OCI-LY7 (cell line): ENCODE measurements around the gene ANKDD1B. TPM values are rescaled to one million over a fixed set of nuclear protein-coding genes. Genes with fewer than 3 reads are reported as not detected.

Source experiments
- BruUV-seq: library from RNA; stranded (reverse); fragments of 400-500 nt; replicated peaks from 2 replicates; lab custom pipeline; 2021; lab: Mats Ljungman, UMichigan
- CTCF ChIA-PET: fragments of 300-600 bp; sonication (Branson Sonifier 250); formaldehyde crosslinking; loops from one replicate; lab custom pipeline; 2022; ENCODE audit warnings: antibody characterized with exemption; ENCODE audit not compliant: unreplicated experiment; lab: Charles Lee
- POLR2A ChIA-PET: fragments of 300-600 bp; sonication (Branson Sonifier 250); formaldehyde crosslinking; loops from one replicate; lab custom pipeline; 2022; ENCODE audit warnings: antibody characterized with exemption; lab: Charles Lee
- DNase-seq: peaks from one replicate; pipeline ENCODE4 v3.0.0-alpha.2; 2015; ENCODE audit warnings: low spot score
- H2AFZ ChIP-seq: fragments of 200-600 bp; sonication (generic), shearing (Covaris generic); 2 replicates; pipeline ENCODE4 v1.6.1; 2014; ENCODE audit warnings: mild to moderate bottlenecking, antibody characterized with exemption, low read length, moderate library complexity
- H3K27ac ChIP-seq: fragments of 200-600 bp; sonication (generic); 2 replicates; pipeline ENCODE4 v1.5.1; 2014; ENCODE audit warnings: mixed run types, low read depth, mild to moderate bottlenecking, moderate library complexity, low read length, inconsistent platforms; ENCODE audit not compliant: poor library complexity, severe bottlenecking
- H3K36me3 ChIP-seq: fragments of 200-600 bp; sonication (generic); 2 replicates; pipeline ENCODE4 v1.6.1; 2014; ENCODE audit warnings: mild to moderate bottlenecking, antibody characterized with exemption, low read length, moderate library complexity, mixed read lengths; ENCODE audit not compliant: insufficient read depth
- H3K4me1 ChIP-seq: fragments of 200-600 bp; sonication (generic); 2 replicates; pipeline ENCODE4 v1.5.1; 2014; ENCODE audit warnings: mild to moderate bottlenecking, low read length; ENCODE audit not compliant: insufficient read depth, poor library complexity, severe bottlenecking
- H3K4me2 ChIP-seq: fragments of 200-600 bp; sonication (generic); 2 replicates; pipeline ENCODE4 v1.6.1; 2014; ENCODE audit warnings: mild to moderate bottlenecking, low read length
- H3K4me3 ChIP-seq: fragments of 200-600 bp; sonication (generic); 2 replicates; pipeline ENCODE4 v1.5.1; 2014; ENCODE audit warnings: mild to moderate bottlenecking, low read depth, low read length; ENCODE audit not compliant: poor library complexity, severe bottlenecking
- H3K79me2 ChIP-seq: fragments of 200-600 bp; sonication (generic); 2 replicates; pipeline ENCODE4 v1.6.1; 2016; ENCODE audit warnings: low read depth, mild to moderate bottlenecking, low read length, moderate library complexity, mixed read lengths; ENCODE audit not compliant: insufficient read depth
- H3K9me2 ChIP-seq: fragments of 200-600 bp; sonication (generic); 2 replicates; pipeline ENCODE4 v1.6.1; 2016; ENCODE audit warnings: mild to moderate bottlenecking, low read length, mixed read lengths; ENCODE audit not compliant: insufficient read depth
- H3K9me3 ChIP-seq: fragments of 200-600 bp; sonication (generic); 2 replicates; pipeline ENCODE4 v1.6.1; 2014; ENCODE audit warnings: mild to moderate bottlenecking, mixed run types, low read length, mixed read lengths
- H4K20me1 ChIP-seq: fragments of 200-600 bp; sonication (generic); 2 replicates; pipeline ENCODE4 v1.6.1; 2014; ENCODE audit warnings: mild to moderate bottlenecking, antibody characterized with exemption, low read length, moderate library complexity, mixed read lengths; ENCODE audit not compliant: insufficient read depth
- EZH2phosphoT487 ChIP-seq: fragments of 200-600 bp; sonication (generic); IDR thresholded peaks from 2 replicates; pipeline ENCODE4 v1.6.1; 2018; ENCODE audit warnings: low read depth, borderline replicate concordance, mild to moderate bottlenecking, mixed run types, antibody characterized with exemption, low read length, moderate library complexity, mixed read lengths
- intact Hi-C: fragments of 100-400 bp; cut with micrococcal nuclease; formaldehyde crosslinking; loops from one replicate; pipeline ENCODE4 v1.10.0; 2022; ENCODE audit not compliant: unreplicated experiment
- total RNA-seq, 2 experiments: library from RNA; depleted of rRNA in 1 of 2; stranded (reverse); fragments of >200 nt in 1 of 2; shearing (Covaris generic) in 1 of 2; gene quantifications; 2 replicates each; pipeline ENCODE4 v1.2.3, GENCODE V29; 2014 to 2022
- TF ChIP-seq, protein P1 (sequence below): fragments of 200-600 bp; sonication (generic); conservative IDR thresholded peaks from 2 replicates; pipeline ENCODE4 v1.5.1; 2014; ENCODE audit warnings: mild to moderate bottlenecking, antibody characterized with exemption, low read length, moderate library complexity, mixed read lengths

The ANKDD1B gene
- total RNA-seq, 2 experiments from 2014 or later = not detected

DNA sequence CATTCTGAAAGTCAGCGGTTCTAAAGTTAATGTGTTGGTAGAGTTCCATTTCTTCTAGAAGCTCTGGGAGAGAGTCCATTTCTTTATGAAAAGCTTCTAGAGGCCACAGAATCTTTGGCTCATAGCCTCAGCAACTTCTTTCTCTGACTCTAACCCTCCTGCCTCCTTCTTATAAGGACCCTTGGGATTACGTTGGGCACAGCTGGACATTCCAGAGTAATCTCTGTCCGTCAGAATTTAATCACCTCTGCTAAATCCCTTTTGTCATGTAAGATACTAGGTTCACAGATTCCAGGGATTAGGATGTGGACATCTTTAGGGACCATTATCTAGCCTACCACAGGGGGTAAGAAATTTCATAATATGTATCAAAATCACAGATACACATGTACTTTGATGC lies 22.6 kb upstream of the ANKDD1B start:
- Histone ChIP-seq H3K36me3 (peaks cover 32% of the 10 kb centered on the region), H2AFZ (no peak overlapping the region), H3K4me2 (no peak overlapping the region), H3K27ac (no peak overlapping the region), H3K4me1 (no peaks in the 10 kb centered on the region), H3K9me2 (no peaks in the 10 kb centered on the region), H3K4me3 (no peak overlapping the region), H4K20me1 (no peaks in the 10 kb centered on the region), H3K79me2 (no peaks in the 10 kb centered on the region), H3K9me3 (no peaks in the 10 kb centered on the region)
- POLR2A ChIA-PET = no interaction called here
- CTCF ChIA-PET = no interaction called here
- intact Hi-C loops = no loop called here
- TF ChIP-seq EZH2phosphoT487 = no peak
- TF ChIP-seq, protein P1, sequence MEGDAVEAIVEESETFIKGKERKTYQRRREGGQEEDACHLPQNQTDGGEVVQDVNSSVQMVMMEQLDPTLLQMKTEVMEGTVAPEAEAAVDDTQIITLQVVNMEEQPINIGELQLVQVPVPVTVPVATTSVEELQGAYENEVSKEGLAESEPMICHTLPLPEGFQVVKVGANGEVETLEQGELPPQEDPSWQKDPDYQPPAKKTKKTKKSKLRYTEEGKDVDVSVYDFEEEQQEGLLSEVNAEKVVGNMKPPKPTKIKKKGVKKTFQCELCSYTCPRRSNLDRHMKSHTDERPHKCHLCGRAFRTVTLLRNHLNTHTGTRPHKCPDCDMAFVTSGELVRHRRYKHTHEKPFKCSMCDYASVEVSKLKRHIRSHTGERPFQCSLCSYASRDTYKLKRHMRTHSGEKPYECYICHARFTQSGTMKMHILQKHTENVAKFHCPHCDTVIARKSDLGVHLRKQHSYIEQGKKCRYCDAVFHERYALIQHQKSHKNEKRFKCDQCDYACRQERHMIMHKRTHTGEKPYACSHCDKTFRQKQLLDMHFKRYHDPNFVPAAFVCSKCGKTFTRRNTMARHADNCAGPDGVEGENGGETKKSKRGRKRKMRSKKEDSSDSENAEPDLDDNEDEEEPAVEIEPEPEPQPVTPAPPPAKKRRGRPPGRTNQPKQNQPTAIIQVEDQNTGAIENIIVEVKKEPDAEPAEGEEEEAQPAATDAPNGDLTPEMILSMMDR = no peak
- TSS peak; percentile 9 for BruUV-seq
- no peak for DNase-seq

DNA sequence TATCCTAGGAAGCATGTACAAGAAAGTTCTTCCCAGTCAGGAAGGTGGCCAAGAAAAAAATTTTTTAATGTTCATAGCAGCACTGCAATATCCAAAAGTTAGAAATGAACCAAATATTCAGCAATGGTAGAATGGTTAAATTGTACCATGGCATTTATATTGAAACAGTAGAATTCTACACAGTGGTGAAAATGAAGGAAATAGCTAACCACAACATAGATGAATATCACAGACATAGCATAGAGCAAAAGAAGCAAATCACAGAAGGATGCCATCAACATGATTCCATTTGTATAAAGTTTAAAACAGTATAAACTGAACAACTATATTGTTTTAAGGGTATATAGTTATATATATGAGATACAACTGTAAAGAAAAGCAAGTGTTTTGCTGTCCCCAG lies 10.7 kb upstream of the ANKDD1B start:
- H3K9me2 ChIP-seq = no peaks in the 10 kb centered on the region
- no peaks in the 10 kb centered on the region for H4K20me1 ChIP-seq
- ChIA-PET CTCF (no interaction called here), POLR2A (no interaction called here)
- no TSS peak for BruUV-seq
- H3K36me3 ChIP-seq = peaks cover 5% of the 10 kb centered on the region; the same call in 1 of the 2 replicates
- H3K4me3 ChIP-seq = no peak overlapping the region
- no peak overlapping the region for H2AFZ ChIP-seq
- intact Hi-C loops = no loop called here
- no peak for DNase-seq
- TF ChIP-seq EZH2phosphoT487 = no peak
- TF ChIP-seq, protein P1 = no peak
- no peaks in the 10 kb centered on the region for H3K4me1 ChIP-seq
- H3K27ac ChIP-seq = no peak overlapping the region
- H3K9me3 ChIP-seq = no peaks in the 10 kb centered on the region
- no peaks in the 10 kb centered on the region for H3K79me2 ChIP-seq
- no peak overlapping the region for H3K4me2 ChIP-seq

DNA sequence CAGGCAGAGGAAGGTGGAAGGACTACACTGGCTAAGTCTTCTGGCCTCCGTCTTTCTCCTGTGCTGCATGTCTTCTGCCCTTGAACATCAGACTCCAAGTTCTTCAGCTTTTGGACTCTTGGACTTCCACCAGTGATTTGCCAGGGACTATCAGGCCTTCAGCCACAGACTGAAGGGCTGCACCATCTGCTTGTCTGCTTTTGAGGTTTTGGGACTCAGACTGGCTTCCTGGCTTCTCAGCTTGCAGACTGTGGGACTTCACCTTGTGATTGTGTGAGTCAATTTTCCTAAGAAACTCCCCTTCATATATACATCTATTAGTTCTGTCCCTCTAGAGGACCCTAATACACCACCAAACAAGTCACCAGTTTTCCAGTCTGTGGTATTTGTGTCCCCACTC lies 9.7 kb upstream of the ANKDD1B start:
- no peak overlapping the region for H2AFZ ChIP-seq

More for the DNA sequence above, 9.7 kb upstream of the ANKDD1B start:
- H3K4me2 ChIP-seq = no peak overlapping the region
- ChIA-PET POLR2A (no interaction called here), CTCF (no interaction called here)
- H4K20me1 ChIP-seq = no peaks in the 10 kb centered on the region
- no peaks in the 10 kb centered on the region for H3K9me2 ChIP-seq
- no peak for DNase-seq
- TF ChIP-seq EZH2phosphoT487 = no peak
- TF ChIP-seq, protein P1 = no peak
- H3K36me3 ChIP-seq = no peaks in the 10 kb centered on the region; the same call in 1 of the 2 replicates
- no peak overlapping the region for H3K27ac ChIP-seq
- no peaks in the 10 kb centered on the region for H3K9me3 ChIP-seq
- intact Hi-C loops = no loop called here
- H3K79me2 ChIP-seq = no peaks in the 10 kb centered on the region
- no peaks in the 10 kb centered on the region for H3K4me1 ChIP-seq
- no peak overlapping the region for H3K4me3 ChIP-seq
- BruUV-seq = no TSS peak
